Mesendoderm (in vitro differentiated cells): ENCODE measurements around the gene MRPL43.

Experiments used
- DNase-seq: peaks from one replicate; pipeline ENCODE4 v3.0.0; 2013
- H2AK5ac ChIP-seq: 2 replicates; pipeline ENCODE4 v1.6.1; 2013; ENCODE audit warnings: low read length, inconsistent platforms
- H2BK120ac ChIP-seq: 2 replicates; pipeline ENCODE4 v1.6.1; 2013; ENCODE audit warnings: low read depth, mild to moderate bottlenecking, low read length, moderate library complexity, mixed read lengths
- H2BK15ac ChIP-seq: replicated peaks from 2 replicates; pipeline ENCODE4 v1.6.1; 2013; ENCODE audit warnings: low read depth, mild to moderate bottlenecking, moderate library complexity
- H2BK5ac ChIP-seq: 2 replicates; pipeline ENCODE4 v1.6.1; 2013; ENCODE audit warnings: low read length, inconsistent platforms
- H3K18ac ChIP-seq: 2 replicates; pipeline ENCODE4 v1.6.1; 2013; ENCODE audit warnings: mild to moderate bottlenecking, low read length, mixed read lengths
- H3K23ac ChIP-seq: one replicate; pipeline ENCODE4 v1.6.1; 2013; ENCODE audit warnings: low read length
- H3K27ac ChIP-seq: 2 replicates; pipeline ENCODE4 v1.5.1; 2013; ENCODE audit warnings: low read depth, mild to moderate bottlenecking, inconsistent platforms, low read length, moderate library complexity
- H3K27me3 ChIP-seq: 2 replicates; pipeline ENCODE4 v1.6.1; 2013; ENCODE audit warnings: low read length, control low read depth, mild to moderate bottlenecking, inconsistent platforms; ENCODE audit not compliant: insufficient read depth, poor library complexity
- H3K36me3 ChIP-seq: 2 replicates; pipeline ENCODE4 v1.6.1; 2013; ENCODE audit warnings: low read length, inconsistent platforms; ENCODE audit not compliant: control insufficient read depth, insufficient read depth
- H3K4ac ChIP-seq: one replicate; pipeline ENCODE4 v1.6.1; 2013; ENCODE audit warnings: low read depth, mild to moderate bottlenecking, low read length, moderate library complexity
- H3K4me1 ChIP-seq: 2 replicates; pipeline ENCODE4 v1.6.1; 2013; ENCODE audit warnings: low read depth, low read length, inconsistent platforms; ENCODE audit not compliant: control insufficient read depth
- H3K4me2 ChIP-seq: 2 replicates; pipeline ENCODE4 v1.6.1; 2013; ENCODE audit warnings: low read length
- H3K4me3 ChIP-seq: 2 replicates; pipeline ENCODE4 v1.5.1; 2013; ENCODE audit warnings: mild to moderate bottlenecking, low read length
- H3K56ac ChIP-seq: one replicate; pipeline ENCODE4 v1.6.1; 2013; ENCODE audit warnings: low read length
- H3K79me1 ChIP-seq: 2 replicates; pipeline ENCODE4 v1.6.1; 2013; ENCODE audit warnings: low read length, inconsistent platforms
- H3K79me2 ChIP-seq: 2 replicates; pipeline ENCODE4 v1.6.1; 2013; ENCODE audit warnings: mild to moderate bottlenecking, low read length; ENCODE audit not compliant: control insufficient read depth, insufficient read depth
- H3K9ac ChIP-seq: 2 replicates; pipeline ENCODE4 v1.6.1; 2013; ENCODE audit warnings: low read length, inconsistent platforms
- H4K5ac ChIP-seq: one replicate; pipeline ENCODE4 v1.6.1; 2013; ENCODE audit warnings: low read length
- H4K8ac ChIP-seq: one replicate; pipeline ENCODE4 v1.6.1; 2013; ENCODE audit warnings: low read depth, mild to moderate bottlenecking, control low read depth, low read length, moderate library complexity
- WGBS: extraction: QIAGEN DNeasy Blood & Tissue Kit; methylation state at CpG from one replicate; pipeline ENCODE4 v1.1.7; 2013; ENCODE audit warnings: low lambda C conversion rate, missing lambda C conversion rate; ENCODE audit not compliant: insufficient coverage; ENCODE audit errors: extremely low coverage; 5-methylcytosine and 5-hydroxymethylcytosine counted together

The MRPL43 gene

DNA sequence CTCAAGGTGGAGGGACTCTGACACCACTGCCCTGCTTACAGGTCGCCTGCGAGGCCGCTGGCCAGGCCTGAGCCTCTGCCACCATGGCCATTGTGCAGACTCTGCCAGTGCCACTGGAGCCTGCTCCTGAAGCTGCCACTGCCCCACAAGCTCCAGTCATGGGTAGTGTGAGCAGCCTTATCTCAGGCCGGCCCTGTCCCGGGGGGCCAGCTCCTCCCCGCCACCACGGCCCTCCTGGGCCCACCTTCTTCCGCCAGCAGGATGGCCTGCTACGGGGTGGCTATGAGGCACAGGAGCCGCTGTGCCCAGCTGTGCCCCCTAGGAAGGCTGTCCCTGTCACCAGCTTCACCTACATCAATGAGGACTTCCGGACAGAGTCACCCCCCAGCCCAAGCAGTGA lies 15.2 kb upstream of the MRPL43 start:
- Histone ChIP-seq H3K4me2 (no peak overlapping the region), H3K23ac (no peak overlapping the region), H4K8ac (no peak overlapping the region), H3K4me1 (peaks cover 9% of the 10 kb centered on the region), H2AK5ac (no peak overlapping the region), H2BK5ac (no peak overlapping the region), H3K27ac (no peak overlapping the region), H3K9ac (no peak overlapping the region), H3K27me3 (no peaks in the 10 kb centered on the region), H3K4ac (no peak overlapping the region), H2BK120ac (no peak overlapping the region), H3K4me3 (no peak overlapping the region), H3K79me1 (peaks cover 16% of the 10 kb centered on the region), H3K56ac (no peak overlapping the region), H3K18ac (no peak overlapping the region), H4K5ac (no peak overlapping the region), H2BK15ac (no peak overlapping the region), H3K79me2 (peaks cover 12% of the 10 kb centered on the region), H3K36me3 (peaks cover 8% of the 10 kb centered on the region)
- DNase-seq: no peak
- WGBS: no CpG with 5 or more reads among the region's 11 CpGs

DNA sequence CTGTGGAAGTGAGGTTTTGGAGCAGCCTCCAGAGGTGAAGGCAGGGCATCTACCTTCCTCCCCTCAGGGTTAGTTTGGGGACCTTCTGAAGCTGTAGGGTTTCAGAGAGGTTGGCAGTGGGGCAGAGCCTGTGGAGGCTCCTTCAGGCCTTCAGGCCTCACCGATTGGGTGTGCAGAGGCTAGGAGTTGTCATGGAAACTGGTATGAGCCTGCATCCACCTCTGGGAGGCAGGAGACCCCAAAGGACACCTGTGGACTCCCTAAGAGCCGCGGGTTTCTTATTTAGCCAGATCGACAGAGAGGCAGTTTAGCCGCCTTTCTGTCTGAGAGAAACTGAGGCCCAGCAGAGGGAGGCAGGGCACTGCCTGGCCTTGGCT lies 14.3 kb upstream of the MRPL43 start:
- Histone ChIP-seq H3K23ac (no peak overlapping the region), H3K4me1 (peaks cover 9% of the 10 kb centered on the region), H3K79me2 (peaks cover 12% of the 10 kb centered on the region), H2BK5ac (no peak overlapping the region), H3K36me3 (peaks cover 8% of the 10 kb centered on the region), H3K79me1 (peaks cover 16% of the 10 kb centered on the region), H4K8ac (no peak overlapping the region), H3K18ac (no peak overlapping the region), H3K4me2 (no peak overlapping the region), H3K4me3 (no peak overlapping the region), H2BK15ac (no peak overlapping the region), H3K4ac (no peak overlapping the region), H3K27ac (no peak overlapping the region), H3K27me3 (no peaks in the 10 kb centered on the region), H3K9ac (no peak overlapping the region), H2AK5ac (no peak overlapping the region), H4K5ac (no peak overlapping the region), H2BK120ac (no peak overlapping the region), H3K56ac (no peak overlapping the region)
- no peak for DNase-seq
- WGBS: no CpG with 5 or more reads among the region's 5 CpGs

- Histone ChIP-seq H3K27ac (no peak overlapping the region), H3K18ac (no peak overlapping the region), H2BK120ac (no peak overlapping the region), H3K79me1 (peaks cover 16% of the 10 kb centered on the region), H3K36me3 (peaks cover 5% of the 10 kb centered on the region), H3K4ac (no peak overlapping the region), H2BK5ac (no peak overlapping the region), H3K9ac (peak overlapping the region; percentile 99), H3K23ac (peak overlapping the region; percentile 85), H3K79me2 (peaks cover 12% of the 10 kb centered on the region), H3K56ac (peak overlapping the region; percentile 97), H2BK15ac (no peak overlapping the region), H3K4me1 (peaks cover 13% of the 10 kb centered on the region), H3K4me2 (peak overlapping the region; percentile 86), H3K27me3 (no peaks in the 10 kb centered on the region), H4K8ac (no peak overlapping the region), H4K5ac (no peak overlapping the region), H2AK5ac (no peak overlapping the region), H3K4me3 (no peak overlapping the region)
- DNase-seq: peak; percentile 73
- no CpG with 5 or more reads among the region's 12 CpGs for WGBS
Observed at GRCh38 chr10:101000915-101001658, 13.8 kb upstream of the MRPL43 start.

DNA sequence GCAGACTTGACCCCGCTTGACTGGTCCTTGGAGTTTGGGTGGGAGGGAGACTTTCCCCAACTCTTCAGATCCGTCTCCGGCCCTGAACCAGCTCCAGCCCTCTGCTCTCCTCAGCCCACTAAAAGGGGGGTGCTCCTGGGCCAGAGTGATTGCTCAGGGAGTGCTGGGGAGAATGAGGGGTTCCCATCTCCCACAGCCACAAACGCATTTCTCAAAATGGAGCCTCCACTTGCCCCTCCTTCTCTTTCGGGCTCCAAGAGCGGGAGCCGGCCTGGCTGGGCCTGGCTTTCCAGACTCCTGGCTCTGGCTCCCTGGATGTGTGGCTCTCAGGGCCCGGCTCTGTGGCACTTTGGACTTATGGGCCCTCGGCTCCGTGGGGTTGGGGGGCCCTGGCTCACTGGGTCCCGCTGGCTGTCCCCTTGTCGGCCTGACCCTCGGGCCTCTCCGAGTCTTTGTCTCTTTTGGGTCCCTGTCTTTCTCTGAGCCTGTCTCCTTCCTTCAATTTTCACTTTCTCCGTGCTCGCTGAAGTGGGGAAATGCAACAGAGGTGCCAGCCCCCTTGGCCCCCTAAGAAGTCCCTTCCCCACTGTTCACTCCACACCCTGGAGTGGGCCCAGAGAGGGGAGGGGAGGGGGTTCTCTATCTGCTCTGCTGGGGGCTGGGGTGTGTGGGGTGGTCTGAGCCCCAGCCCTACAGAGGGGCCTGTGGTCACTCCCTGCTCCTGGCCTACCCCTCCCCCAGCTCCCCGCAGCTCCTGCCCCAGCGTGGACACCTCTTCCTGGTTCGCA lies 13.0 kb upstream of the MRPL43 start:
- Histone ChIP-seq H3K4me1 (peaks cover 13% of the 10 kb centered on the region), H3K56ac (peak overlapping the region; percentile 97), H2BK5ac (peak overlapping the region; percentile 78), H3K27ac (peak overlapping the region; percentile 55), H3K9ac (peak overlapping the region; percentile 99), H3K27me3 (no peaks in the 10 kb centered on the region), H3K79me1 (peaks cover 16% of the 10 kb centered on the region), H2AK5ac (peak overlapping the region; percentile 93), H3K36me3 (peaks cover 5% of the 10 kb centered on the region), H2BK120ac (no peak overlapping the region), H3K4me2 (peak overlapping the region; percentile 86), H3K4ac (peak overlapping the region; percentile 66), H3K18ac (peak overlapping the region; percentile 81), H3K4me3 (peak overlapping the region; percentile 90), H4K8ac (peak overlapping the region; percentile 60), H3K23ac (peak overlapping the region; percentile 85), H3K79me2 (peaks cover 12% of the 10 kb centered on the region), H4K5ac (no peak overlapping the region), H2BK15ac (no peak overlapping the region)
- no CpG with 5 or more reads among the region's 19 CpGs for WGBS
- DNase-seq: peak; percentile 58

DNA sequence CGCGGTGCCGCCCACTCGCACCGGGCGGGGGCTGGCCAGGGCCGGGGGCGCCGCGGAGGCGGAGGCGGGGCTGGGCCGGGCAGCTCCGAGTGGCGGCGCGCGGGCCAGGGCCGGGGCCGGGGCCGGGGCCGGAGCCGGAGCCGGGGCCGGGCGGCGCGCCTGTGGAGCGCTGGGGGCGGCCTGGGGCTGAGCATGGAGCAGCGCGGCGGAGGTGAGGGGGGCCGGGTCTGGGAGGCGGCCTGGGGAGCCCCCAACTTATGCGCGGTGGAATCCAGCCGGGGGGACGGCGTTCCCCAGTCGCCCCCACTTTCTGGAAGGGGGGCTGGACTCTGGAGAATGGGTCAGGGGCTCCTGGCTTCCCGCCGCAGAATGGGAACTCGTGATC lies 12.4 kb upstream of the MRPL43 start, which contains the start of gene LZTS2:
TSS of gene LZTS2 (plus strand) at position 67 of the 385 bp plus-strand sequence. CDS start 2,731 bp downstream, outside the sequence.
- Histone ChIP-seq H3K36me3 (peaks cover 5% of the 10 kb centered on the region), H2BK15ac (no peak within 1 kb of the TSS), H3K9ac (peak within 1 kb of the TSS; percentile 99), H4K8ac (peak within 1 kb of the TSS; percentile 60), H3K79me2 (peaks cover 12% of the 10 kb centered on the region), H2AK5ac (peak within 1 kb of the TSS; percentile 93), H3K56ac (peak within 1 kb of the TSS; percentile 99), H2BK5ac (peak within 1 kb of the TSS; percentile 78), H3K4me2 (peak within 1 kb of the TSS; percentile 98), H4K5ac (no peak within 1 kb of the TSS), H2BK120ac (peak within 1 kb of the TSS; percentile 52), H3K18ac (peak within 1 kb of the TSS; percentile 81), H3K4me1 (peaks cover 15% of the 10 kb centered on the region), H3K4me3 (peak within 1 kb of the TSS; percentile 90), H3K4ac (peak within 1 kb of the TSS; percentile 66), H3K27me3 (no peaks in the 10 kb centered on the region), H3K23ac (peak within 1 kb of the TSS; percentile 98), H3K79me1 (peaks cover 16% of the 10 kb centered on the region), H3K27ac (peak within 1 kb of the TSS; percentile 75)
- DNase-seq: peak; percentile 30
- no CpG with 5 or more reads among the region's 44 CpGs for WGBS
